Activated T-helper 1 cell treated with anti-CD3 and anti-CD28 coated beads, Interleukin-12 subunit alpha, Interleukin-12 subunit beta, Interleukin-2, Interleukin-4 antibody, amounts not matched to agents 30 ng/mL and 10 ng/mL and 1 ng/mL, durations not matched to agents 14 hours and 24 hours and 36 hours (primary cell): ENCODE data around the gene MCUR1. TPM values are rescaled to one million over a fixed set of nuclear protein-coding genes. Genes with fewer than 3 reads are reported as not detected.
"Not testable (repeated sequence)": the region's sequence is repeated elsewhere in the genome, so short reads cannot be mapped to it uniquely, and the experiment has no call there.

Source experiments
- DNase-seq: peaks from one replicate; pipeline ENCODE4 v3.0.0; 2021; ENCODE audit warnings: low spot score
- H3K27ac Mint-ChIP-seq: one replicate; pipeline ENCODE4 v1.8.0; 2021; ENCODE audit warnings: mild to moderate bottlenecking, mixed read lengths
- H3K27me3 Mint-ChIP-seq: one replicate; pipeline ENCODE4 v1.8.0; 2022; ENCODE audit warnings: mild to moderate bottlenecking, moderate library complexity, mixed read lengths; ENCODE audit not compliant: insufficient read depth
- H3K36me3 Mint-ChIP-seq: one replicate; pipeline ENCODE4 v1.8.0; 2021; ENCODE audit warnings: low read depth, mixed read lengths
- H3K4me1 Mint-ChIP-seq: one replicate; pipeline ENCODE4 v1.8.0; 2021; ENCODE audit warnings: low read depth, mixed read lengths
- H3K4me3 Mint-ChIP-seq: one replicate; pipeline ENCODE4 v1.8.0; 2021; ENCODE audit warnings: mild to moderate bottlenecking, moderate library complexity, mixed read lengths
- H3K9me3 Mint-ChIP-seq: one replicate; pipeline ENCODE4 v1.8.0; 2021; ENCODE audit warnings: mixed read lengths
- intact Hi-C: fragments of 100-400 bp; cut with micrococcal nuclease; formaldehyde crosslinking; loops from one replicate; pipeline ENCODE4 v1.15.1; 2024
- total RNA-seq: library from RNA; stranded (reverse); gene quantifications from 2 replicates; pipeline ENCODE4 v1.2.3, GENCODE V29; 2022

Gene MCUR1, protein sequence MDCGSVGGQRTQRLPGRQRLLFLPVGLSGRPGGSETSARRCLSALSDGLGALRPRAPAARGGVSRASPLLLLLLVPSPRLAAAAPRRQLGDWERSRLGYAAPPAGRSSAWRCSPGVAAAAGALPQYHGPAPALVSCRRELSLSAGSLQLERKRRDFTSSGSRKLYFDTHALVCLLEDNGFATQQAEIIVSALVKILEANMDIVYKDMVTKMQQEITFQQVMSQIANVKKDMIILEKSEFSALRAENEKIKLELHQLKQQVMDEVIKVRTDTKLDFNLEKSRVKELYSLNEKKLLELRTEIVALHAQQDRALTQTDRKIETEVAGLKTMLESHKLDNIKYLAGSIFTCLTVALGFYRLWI
- 37.8 and 40.2 TPM in 2 replicates for total RNA-seq

DNA sequence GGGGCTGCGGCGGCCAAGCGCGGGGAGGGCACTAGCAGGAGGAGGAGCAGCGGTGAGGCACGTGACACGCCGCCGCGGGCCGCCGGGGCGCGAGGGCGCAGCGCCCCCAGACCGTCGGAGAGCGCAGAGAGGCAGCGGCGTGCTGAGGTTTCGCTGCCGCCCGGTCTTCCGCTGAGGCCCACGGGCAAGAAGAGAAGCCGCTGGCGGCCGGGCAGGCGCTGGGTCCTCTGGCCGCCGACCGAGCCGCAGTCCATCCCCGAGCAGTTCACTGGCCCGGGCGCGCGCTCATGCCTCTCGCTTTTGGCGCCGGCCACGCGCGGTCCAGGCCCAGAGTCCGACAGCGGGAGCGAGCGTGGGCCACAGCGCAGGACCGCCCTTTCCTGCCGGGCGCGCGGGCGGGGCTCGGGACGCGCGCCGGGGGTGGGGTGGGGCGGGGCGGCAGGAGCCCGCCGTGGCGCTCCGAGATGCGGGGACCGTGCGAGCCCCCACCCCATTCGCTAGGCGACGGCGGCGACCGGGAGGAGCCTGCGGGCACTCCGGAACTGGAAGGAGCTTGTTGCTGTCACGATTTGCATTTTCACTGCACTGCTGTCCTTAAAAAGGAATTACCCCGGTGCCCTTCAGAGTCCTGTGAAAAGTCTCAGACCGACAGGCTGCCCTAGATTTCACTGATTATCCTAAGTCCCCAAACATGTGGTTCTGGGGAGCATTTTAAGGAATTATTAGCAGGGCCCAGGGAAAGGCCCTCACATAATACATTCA is at the start of gene MCUR1:
Gene MCUR1, minus strand, starts transcription at position 382 of the 762 bp plus-strand sequence. Its CDS starts 128 bp downstream, at position 254.
- Mint-ChIP-seq H3K9me3 (no peaks in the 10 kb centered on the region), H3K36me3 (peaks cover 1% of the 10 kb centered on the region), H3K27me3 (peaks cover 2% of the 10 kb centered on the region), H3K4me3 (peak within 1 kb of the TSS; percentile 85), H3K4me1 (peaks cover 38% of the 10 kb centered on the region), H3K27ac (peak within 1 kb of the TSS; percentile 52)
- peak; percentile 80 for DNase-seq
- intact Hi-C loops = loop anchor here (1.0 to 10.0 kb wide), 12 partner anchors 19 to 1430 kb away; partner anchors contain the start of genes CD83, JARID2, NOL7 and SIRT5

DNA sequence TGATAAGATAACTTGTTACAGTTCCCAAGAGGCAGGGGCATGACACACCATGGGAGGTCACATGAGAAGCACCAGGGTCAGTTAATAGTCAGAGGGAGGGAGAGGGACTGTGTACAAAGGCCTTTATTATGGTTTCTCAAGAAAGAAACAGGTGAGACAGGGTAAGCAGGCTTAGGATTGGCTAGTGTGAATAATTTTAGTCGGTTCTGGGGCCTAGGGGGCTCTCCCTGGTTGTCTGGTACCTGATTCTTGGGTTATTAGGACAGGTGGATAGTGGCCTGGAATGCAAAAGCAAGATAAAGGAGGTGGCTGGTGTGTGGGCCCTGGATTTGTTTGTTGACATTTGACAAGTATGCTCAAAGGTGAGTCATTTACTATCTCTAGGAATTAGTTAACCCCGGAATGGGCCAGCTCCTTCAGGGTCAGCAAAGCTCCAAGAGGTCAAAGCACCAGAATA is 49.4 kb upstream of the MCUR1 start:
- Mint-ChIP-seq H3K27me3 (peaks cover 34% of the 10 kb centered on the region), H3K27ac (no peak overlapping the region), H3K4me3 (no peak overlapping the region), H3K4me1 (no peaks in the 10 kb centered on the region), H3K36me3 (no peaks in the 10 kb centered on the region), H3K9me3 (no peaks in the 10 kb centered on the region)
- no peak for DNase-seq
- intact Hi-C loops = no loop called here

DNA sequence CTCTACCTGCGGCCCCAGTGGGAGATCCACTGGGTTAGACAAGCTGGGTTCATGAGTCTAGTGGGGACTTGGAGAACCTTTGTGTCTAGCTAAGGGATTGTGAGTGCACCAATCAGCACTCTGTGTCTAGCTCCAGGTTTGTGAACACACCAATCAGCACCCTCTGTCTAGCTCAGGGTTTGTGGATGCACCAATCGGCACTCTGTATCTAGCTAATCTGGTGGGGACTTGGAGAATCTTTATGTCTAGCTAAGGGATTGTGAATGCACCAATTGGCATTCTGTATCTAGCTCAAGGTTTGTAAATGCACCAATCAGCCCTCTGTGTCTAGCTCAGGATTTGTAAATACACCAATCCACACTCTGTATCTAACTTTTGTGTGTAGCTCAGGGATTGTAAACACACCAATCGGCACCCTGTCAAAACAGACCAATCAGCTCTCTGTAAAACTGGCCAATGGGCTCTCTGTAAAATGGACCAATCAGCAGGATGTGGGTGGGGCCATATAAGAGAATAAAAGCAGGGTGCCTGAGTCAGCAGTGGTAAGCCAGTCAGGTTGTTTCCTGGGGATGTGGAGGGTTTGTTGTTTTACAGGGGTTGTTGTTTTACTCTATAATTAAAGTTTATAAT is 46.3 kb upstream of the MCUR1 start:
- H3K27me3 Mint-ChIP-seq = peaks cover 38% of the 10 kb centered on the region

DNA sequence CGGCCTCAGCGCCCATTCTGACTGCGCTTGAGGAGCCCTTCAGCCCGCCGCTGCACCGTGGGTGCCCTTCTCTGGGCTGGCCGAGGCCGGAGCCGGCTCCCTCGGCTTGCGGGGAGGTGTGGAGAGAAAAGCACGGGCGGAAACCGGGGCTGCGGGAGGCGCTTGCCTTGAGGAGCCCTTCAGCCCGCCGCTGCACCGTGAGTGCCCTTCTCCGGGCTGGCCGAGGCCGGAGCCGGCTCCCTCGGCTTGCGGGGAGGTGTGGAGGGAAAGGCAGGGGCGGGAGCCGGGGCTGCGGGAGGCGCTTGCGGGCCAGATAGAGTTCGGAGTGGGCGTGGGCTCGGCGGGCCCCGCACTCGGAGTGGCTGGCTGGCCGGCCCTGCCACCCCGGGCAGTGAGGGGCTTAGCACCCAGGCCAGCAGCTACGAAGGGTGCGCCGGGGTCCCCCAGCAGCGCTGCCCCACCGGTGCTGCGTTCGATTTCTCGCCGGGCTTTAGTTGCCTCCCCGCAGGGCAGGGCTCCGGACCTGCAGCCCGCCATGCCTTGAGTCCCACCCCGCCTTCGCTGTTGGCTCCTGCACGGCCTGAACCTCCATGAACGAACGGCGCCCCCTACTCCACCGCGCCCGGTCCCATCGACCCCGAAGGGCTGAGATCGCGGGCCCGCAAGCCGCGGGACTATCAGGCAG is 45.7 kb upstream of the MCUR1 start:
- no peaks in the 10 kb centered on the region for H3K4me1 Mint-ChIP-seq
- H3K4me3 Mint-ChIP-seq = no peak overlapping the region
- peaks cover 40% of the 10 kb centered on the region for H3K27me3 Mint-ChIP-seq
- intact Hi-C loops = no loop called here
- no peaks in the 10 kb centered on the region for H3K36me3 Mint-ChIP-seq
- no peak overlapping the region for H3K27ac Mint-ChIP-seq
- no peak for DNase-seq
- H3K9me3 Mint-ChIP-seq = no peaks in the 10 kb centered on the region

More for the DNA sequence above, 46.3 kb upstream of the MCUR1 start:
- H3K36me3 Mint-ChIP-seq, intact Hi-C loops, H3K9me3 Mint-ChIP-seq, H3K4me3 Mint-ChIP-seq, H3K27ac Mint-ChIP-seq, H3K4me1 Mint-ChIP-seq, DNase-seq: not testable (repeated sequence)

DNA sequence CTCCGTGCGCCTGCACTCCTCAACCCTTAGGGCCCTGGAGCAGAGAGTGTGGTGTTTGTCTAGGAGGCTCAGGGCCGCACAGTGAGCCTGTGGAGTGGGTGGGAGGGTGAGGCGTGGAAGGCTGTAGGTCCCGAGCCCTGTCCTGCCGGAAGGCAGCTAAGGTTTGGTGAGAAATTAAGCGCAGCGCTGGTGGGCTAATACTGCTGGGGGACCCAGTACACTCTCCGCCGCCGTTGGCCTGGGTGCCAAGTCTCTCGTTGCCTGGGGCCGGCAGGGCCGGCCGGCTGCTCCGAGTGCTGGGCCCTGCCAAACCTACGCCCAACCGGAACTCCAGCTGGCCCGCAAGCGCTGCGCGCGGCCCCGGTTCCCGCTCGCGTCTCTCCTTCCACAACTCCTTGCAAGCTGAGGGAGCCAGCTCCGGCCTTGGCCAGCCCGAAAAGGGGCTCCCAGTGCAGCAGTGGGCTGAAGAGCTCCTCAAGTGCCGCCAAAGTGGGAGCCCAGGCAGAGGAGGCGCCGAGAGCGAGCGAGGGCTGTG is 40.4 kb upstream of the MCUR1 start:
- no peaks in the 10 kb centered on the region for H3K36me3 Mint-ChIP-seq
- no peaks in the 10 kb centered on the region for H3K4me1 Mint-ChIP-seq
- H3K9me3 Mint-ChIP-seq = no peaks in the 10 kb centered on the region
- intact Hi-C loops = no loop called here
- H3K27ac Mint-ChIP-seq = no peak overlapping the region
- DNase-seq = no peak
- no peak overlapping the region for H3K4me3 Mint-ChIP-seq
- peaks cover 25% of the 10 kb centered on the region for H3K27me3 Mint-ChIP-seq

DNA sequence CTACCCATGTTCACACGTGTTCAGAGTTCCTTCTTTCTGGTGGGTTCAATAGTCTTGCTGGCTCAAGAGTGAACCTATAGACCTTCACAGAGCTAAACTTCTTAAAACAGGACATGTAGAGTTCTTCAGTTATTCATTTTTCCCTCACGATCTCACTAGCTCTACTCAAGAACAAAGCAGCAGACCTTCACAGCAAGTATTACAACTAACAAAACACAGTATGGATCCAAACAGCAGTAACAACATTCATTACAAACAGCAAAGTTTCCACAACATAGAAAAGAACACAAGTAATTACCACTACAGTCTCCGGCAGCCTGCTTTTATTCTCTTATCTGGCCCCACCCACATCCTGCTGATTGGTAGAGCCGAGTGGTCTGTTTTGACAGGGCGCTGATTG is 39.5 kb upstream of the MCUR1 start:
- H3K27me3 Mint-ChIP-seq = peaks cover 19% of the 10 kb centered on the region
- intact Hi-C loops = no loop called here
- DNase-seq = no peak
- H3K4me1 Mint-ChIP-seq = no peaks in the 10 kb centered on the region
- H3K27ac Mint-ChIP-seq = no peak overlapping the region
- no peaks in the 10 kb centered on the region for H3K9me3 Mint-ChIP-seq
- H3K4me3 Mint-ChIP-seq = no peak overlapping the region
- H3K36me3 Mint-ChIP-seq = no peaks in the 10 kb centered on the region

DNA sequence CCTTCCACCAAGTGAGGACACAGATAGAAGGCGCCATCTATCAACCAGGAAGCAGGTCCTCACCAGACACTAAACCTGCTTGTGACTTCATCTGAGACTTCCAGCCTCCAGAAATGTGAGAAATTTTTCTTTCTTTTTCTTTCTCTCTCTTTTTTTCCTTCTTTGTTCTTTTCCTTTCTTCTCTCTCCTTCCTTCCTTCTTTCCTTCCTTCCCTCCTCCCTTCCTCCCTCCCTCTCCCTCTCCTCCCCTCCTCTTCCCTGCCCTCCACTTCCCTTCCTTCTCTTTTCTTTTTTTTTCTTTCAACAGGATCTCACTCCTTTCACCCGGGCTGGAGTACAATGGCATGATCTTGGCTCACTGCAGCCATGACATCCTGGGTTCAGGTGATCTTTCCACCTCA is 37.4 kb upstream of the MCUR1 start:
- H3K4me1 Mint-ChIP-seq = no peaks in the 10 kb centered on the region
- H3K36me3 Mint-ChIP-seq = no peaks in the 10 kb centered on the region
- DNase-seq = no peak
- intact Hi-C loops = no loop called here
- peaks cover 18% of the 10 kb centered on the region for H3K27me3 Mint-ChIP-seq
- H3K27ac Mint-ChIP-seq = no peak overlapping the region
- no peak overlapping the region for H3K4me3 Mint-ChIP-seq
- H3K9me3 Mint-ChIP-seq = no peaks in the 10 kb centered on the region

DNA sequence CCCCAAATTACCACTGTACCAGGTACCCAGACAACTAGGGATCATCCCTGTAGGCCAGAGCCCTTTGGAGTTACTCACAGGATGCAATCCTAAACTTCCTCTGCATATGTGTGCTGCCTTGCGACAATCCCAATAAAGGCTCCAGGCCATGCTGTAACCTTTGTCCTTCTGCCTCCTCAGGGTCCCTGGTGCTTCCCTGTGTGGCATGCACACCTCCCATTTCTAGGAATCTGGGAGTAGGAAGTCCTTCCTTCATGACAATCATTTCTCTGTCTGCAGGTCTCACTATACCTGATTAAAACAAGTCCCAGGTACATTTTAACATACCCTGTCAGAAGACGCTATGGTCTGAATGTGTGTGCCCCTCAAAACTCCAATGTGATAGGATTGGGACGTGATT is 37.0 kb upstream of the MCUR1 start:
- H3K27ac Mint-ChIP-seq = no peak overlapping the region
- intact Hi-C loops = no loop called here
- no peak for DNase-seq
- no peaks in the 10 kb centered on the region for H3K36me3 Mint-ChIP-seq
- H3K4me3 Mint-ChIP-seq = no peak overlapping the region
- peaks cover 20% of the 10 kb centered on the region for H3K27me3 Mint-ChIP-seq
- H3K9me3 Mint-ChIP-seq = no peaks in the 10 kb centered on the region
- H3K4me1 Mint-ChIP-seq = no peaks in the 10 kb centered on the region

DNA sequence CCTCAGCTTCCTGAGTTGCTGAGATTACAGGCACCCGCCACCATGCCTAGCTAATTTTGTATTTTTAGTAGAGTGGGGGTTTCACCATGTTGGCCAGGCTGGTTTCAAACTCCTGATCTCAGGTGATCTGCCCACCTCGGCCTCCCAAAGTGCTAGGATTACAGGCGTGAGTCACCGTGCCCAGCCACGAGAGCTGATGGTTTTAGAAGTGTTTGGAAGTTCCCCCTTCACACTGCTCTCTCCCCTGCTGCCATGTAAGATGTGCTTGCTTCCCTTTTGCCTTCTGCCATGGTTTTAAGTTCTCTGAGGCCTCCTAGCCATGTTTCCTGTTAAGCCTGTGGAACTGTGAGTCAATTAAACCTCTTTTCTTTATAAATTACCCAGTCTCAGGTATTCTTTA is 36.3 kb upstream of the MCUR1 start:
- peaks cover 20% of the 10 kb centered on the region for H3K27me3 Mint-ChIP-seq
- H3K4me3 Mint-ChIP-seq, H3K36me3 Mint-ChIP-seq, H3K27ac Mint-ChIP-seq, H3K9me3 Mint-ChIP-seq, H3K4me1 Mint-ChIP-seq, DNase-seq, intact Hi-C loops: not testable (repeated sequence)

DNA sequence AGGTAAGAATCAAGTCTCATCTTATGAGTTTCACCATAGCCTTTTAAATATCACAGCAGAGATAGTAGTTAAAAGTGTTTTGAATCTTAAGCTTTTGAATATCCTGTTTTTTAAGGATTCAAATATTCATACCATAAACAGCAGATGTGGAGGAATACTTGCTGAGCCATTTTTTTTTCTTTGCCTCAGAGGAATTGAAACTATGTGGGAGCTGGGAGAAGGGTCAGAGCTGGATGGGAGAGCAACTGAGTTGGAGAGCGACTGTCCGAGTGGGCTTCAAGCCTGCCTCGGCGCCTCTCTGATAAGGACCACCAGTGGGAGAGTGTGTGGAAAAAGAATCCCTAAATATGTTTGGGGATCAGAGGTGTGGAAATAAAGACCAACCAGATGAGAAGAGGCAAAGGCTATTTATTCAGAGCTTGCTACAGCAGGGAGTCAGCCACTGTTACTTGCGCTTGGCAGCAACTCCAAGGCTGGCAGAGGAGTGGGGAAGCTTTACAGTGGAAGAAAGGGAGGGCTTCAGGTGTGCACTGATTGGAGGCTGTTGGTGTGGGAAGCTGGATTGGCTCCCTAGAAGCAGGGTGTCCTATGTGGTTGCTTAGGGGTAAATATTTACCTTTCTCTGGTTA is 34.3 kb upstream of the MCUR1 start:
- peaks cover 17% of the 10 kb centered on the region for H3K27me3 Mint-ChIP-seq
- intact Hi-C loops = no loop called here
- no peaks in the 10 kb centered on the region for H3K9me3 Mint-ChIP-seq
- H3K4me1 Mint-ChIP-seq = no peaks in the 10 kb centered on the region
- H3K27ac Mint-ChIP-seq = no peak overlapping the region
- H3K4me3 Mint-ChIP-seq = no peak overlapping the region
- H3K36me3 Mint-ChIP-seq = no peaks in the 10 kb centered on the region
- no peak for DNase-seq

DNA sequence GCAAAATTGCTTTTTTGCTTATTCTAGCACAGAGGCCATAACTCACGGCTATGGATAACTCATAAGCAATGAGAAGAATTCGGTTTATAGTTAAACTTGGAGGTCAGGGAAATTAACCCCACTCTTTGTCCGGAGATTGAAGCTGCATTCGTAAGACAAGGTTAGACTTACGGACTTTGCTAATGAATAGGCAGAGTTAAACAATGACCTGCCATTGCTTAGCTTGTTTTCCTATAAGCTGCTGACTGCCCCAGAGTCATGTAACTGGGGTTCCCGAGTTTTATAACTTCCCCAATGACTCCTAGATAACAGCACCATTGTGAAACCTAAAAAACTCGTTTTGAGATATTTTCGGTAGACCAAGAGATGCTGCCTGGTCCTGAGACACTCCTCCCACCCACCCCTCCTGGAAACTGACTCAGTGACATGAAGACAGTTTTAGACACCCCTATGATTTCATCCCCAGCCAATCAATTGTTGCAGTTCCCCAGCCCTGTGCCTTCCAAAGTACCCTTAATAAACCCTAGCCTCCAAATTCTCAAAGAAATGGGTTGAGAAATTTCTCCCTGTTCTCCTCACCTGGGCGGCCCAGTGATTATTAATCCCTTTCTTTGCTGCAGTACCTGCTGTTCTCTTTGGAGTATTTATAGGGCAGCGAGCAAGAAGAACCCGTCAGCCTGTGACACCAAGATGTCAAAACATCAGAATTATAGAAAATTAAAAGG is 33.1 kb upstream of the MCUR1 start:
- Mint-ChIP-seq H3K27ac (no peak overlapping the region), H3K36me3 (no peaks in the 10 kb centered on the region), H3K9me3 (no peaks in the 10 kb centered on the region), H3K4me3 (no peak overlapping the region), H3K4me1 (no peaks in the 10 kb centered on the region), H3K27me3 (peaks cover 8% of the 10 kb centered on the region)
- DNase-seq = no peak
- intact Hi-C loops = no loop called here
